ENCODE data around the gene VPS41.

GRCh38 chr7:38679419-38679818 is 229.6 kb downstream of the VPS41 start:
- TF ChIP-seq POLR2A (IDR thresholded peaks at IDR 0.05; ENCODE audit: low read length) = no peak
- no peak for TF ChIP-seq GATA1 (IDR thresholded peaks at IDR 0.05; ENCODE audit: low read depth, low read length)

Data from erythroblast (primary cell).